Panc1 (cell line): ENCODE results near the gene NR6A1.

ENCODE experiments used
- POLR2AphosphoS5 ChIP-seq: IDR thresholded peaks from 2 replicates; pipeline ENCODE4 v1.6.1; 2012; ENCODE audit warnings: mild to moderate bottlenecking, low read depth, low read length, moderate library complexity
- SIN3A ChIP-seq: IDR thresholded peaks from 2 replicates; pipeline ENCODE4 v1.6.1; 2012; ENCODE audit warnings: low read depth, mild to moderate bottlenecking, low read length, moderate library complexity, borderline replicate concordance; ENCODE audit not compliant: insufficient read depth
- TCF7L2 ChIP-seq: IDR thresholded peaks from 2 replicates; pipeline ENCODE4 v1.6.1; 2011; ENCODE audit warnings: mild to moderate bottlenecking, low read depth, low read length, inconsistent platforms
- TF ChIP-seq, protein P1 (sequence below): fragments of 450-650 bp; IDR thresholded peaks from 2 replicates; pipeline ENCODE4 v1.5.1; 2017; ENCODE audit warnings: mild to moderate bottlenecking

GRCh38 chr9:124762633-124763032, 8.5 kb downstream of the NR6A1 start:
- TF ChIP-seq, protein P1, sequence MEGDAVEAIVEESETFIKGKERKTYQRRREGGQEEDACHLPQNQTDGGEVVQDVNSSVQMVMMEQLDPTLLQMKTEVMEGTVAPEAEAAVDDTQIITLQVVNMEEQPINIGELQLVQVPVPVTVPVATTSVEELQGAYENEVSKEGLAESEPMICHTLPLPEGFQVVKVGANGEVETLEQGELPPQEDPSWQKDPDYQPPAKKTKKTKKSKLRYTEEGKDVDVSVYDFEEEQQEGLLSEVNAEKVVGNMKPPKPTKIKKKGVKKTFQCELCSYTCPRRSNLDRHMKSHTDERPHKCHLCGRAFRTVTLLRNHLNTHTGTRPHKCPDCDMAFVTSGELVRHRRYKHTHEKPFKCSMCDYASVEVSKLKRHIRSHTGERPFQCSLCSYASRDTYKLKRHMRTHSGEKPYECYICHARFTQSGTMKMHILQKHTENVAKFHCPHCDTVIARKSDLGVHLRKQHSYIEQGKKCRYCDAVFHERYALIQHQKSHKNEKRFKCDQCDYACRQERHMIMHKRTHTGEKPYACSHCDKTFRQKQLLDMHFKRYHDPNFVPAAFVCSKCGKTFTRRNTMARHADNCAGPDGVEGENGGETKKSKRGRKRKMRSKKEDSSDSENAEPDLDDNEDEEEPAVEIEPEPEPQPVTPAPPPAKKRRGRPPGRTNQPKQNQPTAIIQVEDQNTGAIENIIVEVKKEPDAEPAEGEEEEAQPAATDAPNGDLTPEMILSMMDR = no peak
- TF ChIP-seq POLR2AphosphoS5 = no peak
- no peak for TF ChIP-seq TCF7L2
- no peak for TF ChIP-seq SIN3A
